ENCODE data around the gene RET. TPM values are rescaled to one million over a fixed set of nuclear protein-coding genes. Genes with fewer than 3 reads are reported as not detected.

Gene RET
- total and polyA plus RNA-seq, 4 donors: 0.31 to 1.3 (median 0.77) TPM

GRCh38 chr10:43041422-43042342 lies 35.2 kb upstream of the RET start:
- 87 to 92% methylated on average over 9 of the region's 9 CpGs for WGBS, 2 donors

GRCh38 chr10:43042503-43043341 lies 34.1 kb upstream of the RET start:
- WGBS, 2 donors: 87 to 88% methylated on average over 12 of the region's 12 CpGs
- H3K27me3 ChIP-seq (ENCODE audit: control insufficient read depth in 3 of 3, insufficient read depth in 3 of 3, low read length in 2 of 3): no peaks in the 10 kb centered on the region
- H3K9ac ChIP-seq (ENCODE audit: insufficient read depth in 1 of 2, low read length in 2 of 2): no peak overlapping the region
- TF ChIP-seq CTCF (IDR thresholded peaks at IDR 0.05; ENCODE audit: control extremely low read depth, extremely low read depth): no peak
- H3K4me1 ChIP-seq (ENCODE audit: control insufficient read depth in 5 of 5, insufficient read depth in 5 of 5, low read length in 5 of 5): peaks cover 0 to 11% (median 4%) of the 10 kb centered on the region in 5 donors
- no peak for DNase-seq
- ATAC-seq (ENCODE audit: insufficient read depth, low FRiP score): no peak
- no peak overlapping the region for H3K4me3 ChIP-seq
- H3K36me3 ChIP-seq (ENCODE audit: control insufficient read depth in 4 of 4, insufficient read depth in 4 of 4, low read length in 4 of 4): no peaks in the 10 kb centered on the region
- H3K27ac ChIP-seq (ENCODE audit: low read depth in 1 of 2, low read length in 1 of 2): no peak overlapping the region
- H3K9me3 ChIP-seq (ENCODE audit: control insufficient read depth in 4 of 4, insufficient read depth in 3 of 4, low read length in 3 of 4): no peaks in the 10 kb centered on the region

More at GRCh38 chr10:43041422-43042342, 35.2 kb upstream of the RET start:
- Histone ChIP-seq H3K27me3 (ENCODE audit: control insufficient read depth in 3 of 3, insufficient read depth in 3 of 3, low read length in 2 of 3) (no peaks in the 10 kb centered on the region), H3K9me3 (ENCODE audit: control insufficient read depth in 4 of 4, insufficient read depth in 3 of 4, low read length in 3 of 4) (no peaks in the 10 kb centered on the region), H3K27ac (ENCODE audit: low read depth in 1 of 2, low read length in 1 of 2) (no peak overlapping the region), H3K9ac (ENCODE audit: insufficient read depth in 1 of 2, low read length in 2 of 2) (no peak overlapping the region), H3K36me3 (ENCODE audit: control insufficient read depth in 4 of 4, insufficient read depth in 4 of 4, low read length in 4 of 4) (no peaks in the 10 kb centered on the region), H3K4me3 (no peak overlapping the region), H3K4me1 (ENCODE audit: control insufficient read depth in 5 of 5, insufficient read depth in 5 of 5, low read length in 5 of 5) (peaks cover 0 to 11% (median 4%) of the 10 kb centered on the region in 5 donors)
- DNase-seq: no peak
- ATAC-seq (ENCODE audit: insufficient read depth, low FRiP score): no peak
- no peak for TF ChIP-seq CTCF (IDR thresholded peaks at IDR 0.05; ENCODE audit: control extremely low read depth, extremely low read depth)

- TF ChIP-seq CTCF (IDR thresholded peaks at IDR 0.05; ENCODE audit: control extremely low read depth, extremely low read depth): no peak
- Histone ChIP-seq H3K27ac (ENCODE audit: low read depth in 1 of 2, low read length in 1 of 2) (no peak overlapping the region), H3K9ac (ENCODE audit: insufficient read depth in 1 of 2, low read length in 2 of 2) (no peak overlapping the region), H3K4me3 (no peak overlapping the region), H3K27me3 (ENCODE audit: control insufficient read depth in 3 of 3, insufficient read depth in 3 of 3, low read length in 2 of 3) (no peaks in the 10 kb centered on the region), H3K36me3 (ENCODE audit: control insufficient read depth in 4 of 4, insufficient read depth in 4 of 4, low read length in 4 of 4) (no peaks in the 10 kb centered on the region), H3K4me1 (ENCODE audit: control insufficient read depth in 5 of 5, insufficient read depth in 5 of 5, low read length in 5 of 5) (peaks cover 0 to 11% (median 4%) of the 10 kb centered on the region in 5 donors), H3K9me3 (ENCODE audit: control insufficient read depth in 4 of 4, insufficient read depth in 3 of 4, low read length in 3 of 4) (no peaks in the 10 kb centered on the region)
- DNase-seq: no peak
- no peak for ATAC-seq (ENCODE audit: insufficient read depth, low FRiP score)
- WGBS, 2 donors: 81 to 90% methylated on average over 9 of the region's 9 CpGs
These were observed 33.5 kb upstream of the RET start for GRCh38 chr10:43043342-43043772.
